DMS79 treated with DMSO at 0.1 percent for 48 hours (cell line): ENCODE data around the gene SERPINA3.

Experiments
- DNase-seq: peaks from one replicate; lab custom pipeline; 2025; lab: John Stamatoyannopoulos, UW

SERPINA3 gene

GRCh38 chr14:94655169-94655710 is 43.0 kb downstream of the SERPINA3 start:
- no peak for DNase-seq

GRCh38 chr14:94656043-94656442 is 43.9 kb downstream of the SERPINA3 start:
- DNase-seq = no peak

GRCh38 chr14:94659256-94659655 is 47.1 kb downstream of the SERPINA3 start:
- no peak for DNase-seq

GRCh38 chr14:94659901-94660300 is 47.7 kb downstream of the SERPINA3 start:
- no peak for DNase-seq

GRCh38 chr14:94660306-94660946 is 48.2 kb downstream of the SERPINA3 start:
- no peak for DNase-seq

GRCh38 chr14:94663538-94663937 is 51.3 kb downstream of the SERPINA3 start:
- DNase-seq = no peak

GRCh38 chr14:94663965-94664704 is 51.9 kb downstream of the SERPINA3 start:
- no peak for DNase-seq

- DNase-seq = no peak
Measured at GRCh38 chr14:94665121-94665520, 52.9 kb downstream of the SERPINA3 start.

- no peak for DNase-seq
Measured at GRCh38 chr14:94665544-94665943, 53.4 kb downstream of the SERPINA3 start.

- DNase-seq = no peak
Measured at GRCh38 chr14:94670692-94671285, 58.6 kb downstream of the SERPINA3 start.

GRCh38 chr14:94671870-94672444 is 59.8 kb downstream of the SERPINA3 start:
- DNase-seq = no peak

GRCh38 chr14:94673071-94673470 is 60.9 kb downstream of the SERPINA3 start:
- DNase-seq = no peak
